Upper lobe of left lung (tissue), 6 donors: ENCODE measurements around the gene CCDC69. TPM values are rescaled to one million over a fixed set of nuclear protein-coding genes. Genes with fewer than 3 reads are reported as not detected.
A peak's percentile ranks its signal among the peaks of the same experiment; 100 is the strongest.

Source experiments
- ATAC-seq, 2 donors: fragments of 200-7000 bp; cut with Tn5 transposase; one replicate each; pipeline ENCODE4 v1.9.1; 2022; ENCODE audit warnings: mild to moderate bottlenecking in 2 of 2, moderate library complexity in 2 of 2; ENCODE audit not compliant: low FRiP score in 2 of 2
- DNase-seq, 2 donors: peaks; one replicate each; pipeline ENCODE4 v3.0.0-alpha.2; 2019 to 2020
- H3K27ac ChIP-seq, 4 donors: fragments of 200-600 bp; sonication (generic); one replicate each; pipeline ENCODE4 v1.5.1; 2016 to 2019
- H3K27me3 ChIP-seq, 4 donors: fragments of 200-600 bp; sonication (generic); one replicate each; pipeline ENCODE4 v1.5.1; 2017 to 2019
- H3K36me3 ChIP-seq, 4 donors: fragments of 200-600 bp; sonication (generic); one replicate each; pipeline ENCODE4 v1.5.1; 2016 to 2019
- H3K4me1 ChIP-seq, 4 donors: fragments of 200-600 bp; sonication (generic); one replicate each; pipeline ENCODE4 v1.5.1; 2018 to 2019
- H3K4me3 ChIP-seq, 4 donors: fragments of 200-600 bp; sonication (generic); one replicate each; pipeline ENCODE4 v1.5.1; 2017 to 2019; ENCODE audit warnings: mild to moderate bottlenecking in 2 of 4, moderate library complexity in 1 of 4
- H3K9me3 ChIP-seq, 4 donors: fragments of 200-600 bp; sonication (generic); one replicate each; pipeline ENCODE4 v1.5.1; 2018 to 2019
- EP300 ChIP-seq, 4 donors: sonication (generic); formaldehyde crosslinking; IDR thresholded peaks; one replicate each; pipeline ENCODE4 v1.5.1; 2017; ENCODE audit warnings: antibody characterized with exemption in 4 of 4, control low read depth in 2 of 4
- POLR2A ChIP-seq, 4 donors: fragments of 450-650 bp; IDR thresholded peaks; one replicate each; pipeline ENCODE4 v1.5.1; 2016 to 2017; ENCODE audit warnings: antibody characterized with exemption in 4 of 4, mild to moderate bottlenecking in 2 of 4
- POLR2AphosphoS5 ChIP-seq, 2 donors: sonication (generic); formaldehyde crosslinking; IDR thresholded peaks; one replicate each; pipeline ENCODE4 v1.5.1; 2017; ENCODE audit warnings: antibody characterized with exemption in 2 of 2
- WGBS, 2 donors: methylation state at CpG; one replicate each; pipeline ENCODE4 v1.1.5; 2017 to 2018; 5-methylcytosine and 5-hydroxymethylcytosine counted together
- total RNA-seq, 6 donors: library from RNA; depleted of rRNA in 4 of 6; stranded (reverse); fragments of >200 nt in 4 of 6; gene quantifications; one replicate each; pipeline versions ENCODE4 v1.1.0 to v1.2.1, GENCODE V29; 2016 to 2021
- TF ChIP-seq, protein P1 (sequence below), 6 experiments: fragments of 450-650 bp in 4 of 6; fragments of 200-600 bp in 2 of 6; sonication (generic) in 2 of 6; IDR thresholded peaks; one replicate each; pipeline ENCODE4 v1.5.1; 2016 to 2019; ENCODE audit warnings: antibody characterized with exemption in 6 of 6
- donor health status: DM: no; HTN: no; CAD: no; lungs with moderate emphysema.
- donor health status: DM: no; HTN: yes; CAD: no; lungs with severe emphysema.

CCDC69 gene
- total RNA-seq, 6 donors from 2014 or later = 61.0 to 119 (median 92.6) TPM

- 80 to 88% methylated on average over 1 of the region's 1 CpG for WGBS, 2 donors
- no peak overlapping the region for H3K27ac ChIP-seq
Observed at GRCh38 chr5:151142933-151143332, 81.0 kb downstream of the CCDC69 start.

DNA sequence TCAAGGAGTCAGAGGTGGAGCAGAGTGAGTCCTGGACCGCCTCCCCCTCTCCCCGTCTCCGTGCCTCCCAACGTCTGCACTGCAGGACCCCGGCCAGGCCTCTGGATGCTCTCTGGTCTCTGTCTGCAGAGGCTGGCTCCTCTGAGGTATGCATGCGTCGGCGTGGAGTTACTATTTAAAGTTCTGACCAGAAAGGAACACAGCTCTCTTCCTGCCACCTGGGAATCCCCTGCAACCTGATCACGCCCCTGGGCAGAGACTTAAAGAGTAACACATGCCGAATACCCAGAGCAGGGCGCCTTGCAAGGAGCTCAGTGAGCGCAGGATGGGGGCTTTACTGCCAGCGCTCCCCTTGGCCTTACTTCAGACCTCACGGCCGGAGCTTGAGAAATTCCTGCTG, 82.4 kb downstream of the CCDC69 start:
- Histone ChIP-seq H3K27me3 (no peaks in the 10 kb centered on the region), H3K4me1 (peaks cover 7 to 22% (median 14%) of the 10 kb centered on the region in 4 donors), H3K27ac (no peak overlapping the region), H3K9me3 (no peaks in the 10 kb centered on the region), H3K4me3 (no peak overlapping the region), H3K36me3 (peaks cover 8 to 68% (median 31%) of the 10 kb centered on the region in 4 donors)
- TF ChIP-seq EP300 (IDR thresholded peaks at IDR 0.05) (no peak), POLR2A (IDR thresholded peaks at IDR 0.05) (no peak), POLR2AphosphoS5 (IDR thresholded peaks at IDR 0.05) (no peak)
- TF ChIP-seq, protein P1, sequence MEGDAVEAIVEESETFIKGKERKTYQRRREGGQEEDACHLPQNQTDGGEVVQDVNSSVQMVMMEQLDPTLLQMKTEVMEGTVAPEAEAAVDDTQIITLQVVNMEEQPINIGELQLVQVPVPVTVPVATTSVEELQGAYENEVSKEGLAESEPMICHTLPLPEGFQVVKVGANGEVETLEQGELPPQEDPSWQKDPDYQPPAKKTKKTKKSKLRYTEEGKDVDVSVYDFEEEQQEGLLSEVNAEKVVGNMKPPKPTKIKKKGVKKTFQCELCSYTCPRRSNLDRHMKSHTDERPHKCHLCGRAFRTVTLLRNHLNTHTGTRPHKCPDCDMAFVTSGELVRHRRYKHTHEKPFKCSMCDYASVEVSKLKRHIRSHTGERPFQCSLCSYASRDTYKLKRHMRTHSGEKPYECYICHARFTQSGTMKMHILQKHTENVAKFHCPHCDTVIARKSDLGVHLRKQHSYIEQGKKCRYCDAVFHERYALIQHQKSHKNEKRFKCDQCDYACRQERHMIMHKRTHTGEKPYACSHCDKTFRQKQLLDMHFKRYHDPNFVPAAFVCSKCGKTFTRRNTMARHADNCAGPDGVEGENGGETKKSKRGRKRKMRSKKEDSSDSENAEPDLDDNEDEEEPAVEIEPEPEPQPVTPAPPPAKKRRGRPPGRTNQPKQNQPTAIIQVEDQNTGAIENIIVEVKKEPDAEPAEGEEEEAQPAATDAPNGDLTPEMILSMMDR (IDR thresholded peaks at IDR 0.05) = no peak
- DNase-seq (no peak), ATAC-seq (peak in 1 of 2 donors; percentile 25)
- WGBS, 2 donors = 64 to 65% methylated on average over 10 to 15 of the region's 15 CpGs

More at GRCh38 chr5:151142933-151143332, 81.0 kb downstream of the CCDC69 start:
- peaks cover 5 to 61% (median 25%) of the 10 kb centered on the region in 4 donors for H3K36me3 ChIP-seq
- ATAC-seq (no peak), DNase-seq (no peak)
- H3K4me1 ChIP-seq = peaks cover 12 to 22% (median 17%) of the 10 kb centered on the region in 4 donors
- H3K27me3 ChIP-seq = no peaks in the 10 kb centered on the region
- no peaks in the 10 kb centered on the region for H3K9me3 ChIP-seq
- no peak for TF ChIP-seq EP300 (IDR thresholded peaks at IDR 0.05)
- TF ChIP-seq POLR2A (IDR thresholded peaks at IDR 0.05) = no peak
- TF ChIP-seq, protein P1 (IDR thresholded peaks at IDR 0.05) = no peak
- no peak for TF ChIP-seq POLR2AphosphoS5 (IDR thresholded peaks at IDR 0.05)
- H3K4me3 ChIP-seq = no peak overlapping the region

GRCh38 chr5:151140686-151141459, 83.0 kb downstream of the CCDC69 start:
- Histone ChIP-seq H3K4me3 (no peak overlapping the region), H3K27me3 (no peaks in the 10 kb centered on the region), H3K36me3 (peaks cover 8 to 68% (median 38%) of the 10 kb centered on the region in 4 donors), H3K4me1 (peaks cover under 1 to 15% (median 7%) of the 10 kb centered on the region in 4 donors), H3K9me3 (no peaks in the 10 kb centered on the region), H3K27ac (peak overlapping the region in 1 of 4 donors; percentile 32)
- DNase-seq (no peak), ATAC-seq (no peak)
- TF ChIP-seq, protein P1 (IDR thresholded peaks at IDR 0.05) = no peak
- TF ChIP-seq POLR2AphosphoS5 (IDR thresholded peaks at IDR 0.05) = no peak
- no peak for TF ChIP-seq EP300 (IDR thresholded peaks at IDR 0.05)
- TF ChIP-seq POLR2A (IDR thresholded peaks at IDR 0.05) = no peak
- 87 to 89% methylated on average over 7 of the region's 7 CpGs for WGBS, 2 donors

DNA sequence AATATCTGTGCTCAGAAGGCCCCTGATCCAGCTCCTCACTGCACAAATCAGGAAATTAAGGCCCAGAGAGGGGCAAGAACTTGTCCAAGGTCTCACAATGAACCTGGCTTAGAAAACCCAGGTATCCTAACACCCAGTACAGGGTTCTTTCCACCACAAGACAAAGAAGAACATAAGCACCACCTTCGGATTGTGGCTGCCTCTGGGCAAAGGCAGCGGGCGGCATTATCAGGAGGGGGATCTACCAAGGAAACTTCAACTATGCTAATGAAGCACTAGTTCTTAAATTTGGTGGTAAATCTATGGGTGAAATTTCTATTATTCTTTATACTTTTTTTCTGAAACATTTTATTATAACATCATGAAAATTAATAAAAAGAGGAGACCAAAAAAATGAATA, 84.2 kb downstream of the CCDC69 start:
- ATAC-seq = no peak
- no peak for TF ChIP-seq POLR2AphosphoS5 (IDR thresholded peaks at IDR 0.05)
- Histone ChIP-seq H3K36me3 (peaks cover 13 to 69% (median 48%) of the 10 kb centered on the region in 4 donors), H3K27ac (peak overlapping the region in 1 of 4 donors; percentile 23), H3K9me3 (no peaks in the 10 kb centered on the region), H3K4me3 (no peak overlapping the region), H3K27me3 (no peaks in the 10 kb centered on the region), H3K4me1 (peaks cover 0 to 11% (median 2%) of the 10 kb centered on the region in 4 donors)
- 83 to 94% methylated on average over 3 of the region's 3 CpGs for WGBS, 2 donors
- DNase-seq = no peak

- Histone ChIP-seq H3K9me3 (no peaks in the 10 kb centered on the region), H3K4me3 (no peak overlapping the region), H3K36me3 (peaks cover 13 to 69% (median 51%) of the 10 kb centered on the region in 4 donors), H3K27ac (peak overlapping the region in 2 of 4 donors; percentile 23 to 26), H3K4me1 (peaks cover 0 to 11% (median 2%) of the 10 kb centered on the region in 4 donors), H3K27me3 (no peaks in the 10 kb centered on the region)
- TF ChIP-seq POLR2AphosphoS5 (IDR thresholded peaks at IDR 0.05) (no peak), EP300 (IDR thresholded peaks at IDR 0.05) (no peak), POLR2A (IDR thresholded peaks at IDR 0.05) (no peak)
- TF ChIP-seq, protein P1 (IDR thresholded peaks at IDR 0.05) = no peak
- 75 to 86% methylated on average over 8 of the region's 8 CpGs for WGBS, 2 donors
- ATAC-seq = no peak
- no peak for DNase-seq
Observed at GRCh38 chr5:151139015-151139414, 84.9 kb downstream of the CCDC69 start.
